HepG2 (cell line): ENCODE results near the gene GPC3. TPM values are rescaled to one million over a fixed set of nuclear protein-coding genes. Genes with fewer than 3 reads are reported as not detected.

Source experiments
- ATAC-seq: fragments of 200-7000 bp; cut with Tn5 transposase; 3 replicates; pipeline ENCODE4 v1.9.1; 2020; ENCODE audit warnings: mild to moderate bottlenecking, moderate library complexity
- BruUV-seq: library from RNA; stranded (reverse); fragments of 400-500 nt; replicated peaks from 2 replicates; lab custom pipeline; 2021; lab: Mats Ljungman, UMichigan
- CTCF ChIA-PET: fragments of 300-600 bp; formaldehyde crosslinking; extraction: SDS; loops from one replicate; lab custom pipeline; 2021; ENCODE audit warnings: low total read pairs, inconsistent platforms, low intra/inter-chr PET ratio; lab: Yijun Ruan, JAX
- POLR2A ChIA-PET: fragments of 350-600 bp; sonication (Branson Sonifier 250); formaldehyde crosslinking; loops from one replicate; lab custom pipeline; 2020; ENCODE audit warnings: antibody characterized with exemption, inconsistent platforms; lab: Yijun Ruan, JAX
- DNase-seq: peaks from one replicate; pipeline ENCODE4 v3.0.0-alpha.2; 2015; ENCODE audit warnings: low spot score
- FAIRE-seq: peaks from 3 replicates; lab custom pipeline; 2011; peaks lifted over from hg19 to GRCh38; lab: Jason Lieb, UNC
- H2AFZ ChIP-seq: one replicate; pipeline ENCODE4 v1.6.1; 2011; ENCODE audit warnings: low read length, inconsistent platforms
- H3K27ac ChIP-seq: fragments of 300-600 bp; 3 replicates; pipeline ENCODE4 v1.8.0; 2011; ENCODE audit warnings: mixed run types, mild to moderate bottlenecking, mixed read lengths, low read length, inconsistent platforms; ENCODE audit not compliant: insufficient read depth; ENCODE audit errors: extremely low read length
- H3K27me3 ChIP-seq, 2 experiments: fragments of 200-600 bp in 1 of 2; 2 replicates in 1 of 2; 3 replicates in 1 of 2; pipeline versions ENCODE4 v1.6.0 to v1.8.0; 2011; ENCODE audit warnings: low read length in 2 of 2, mild to moderate bottlenecking in 2 of 2, moderate library complexity in 2 of 2, inconsistent platforms in 1 of 2; ENCODE audit not compliant: insufficient read depth in 2 of 2, control insufficient read depth in 1 of 2
- H3K36me3 ChIP-seq, 2 experiments: fragments of 200-600 bp in 1 of 2; replicated peaks in 1 of 2; 2 replicates in 1 of 2; 3 replicates in 1 of 2; pipeline versions ENCODE4 v1.5.1 to v1.8.0; 2011; ENCODE audit warnings: low read length in 2 of 2, inconsistent platforms in 1 of 2; ENCODE audit not compliant: insufficient read depth in 2 of 2, control insufficient read depth in 1 of 2
- H3K4me1 ChIP-seq: 2 replicates; pipeline ENCODE4 v1.5.1; 2012; ENCODE audit warnings: low read length, inconsistent platforms; ENCODE audit not compliant: insufficient read depth
- H3K4me2 ChIP-seq: 2 replicates; pipeline ENCODE4 v1.6.0; 2011; ENCODE audit warnings: low read depth, low read length, inconsistent platforms
- H3K4me3 ChIP-seq, 3 experiments: fragments of 200-600 bp in 1 of 3; sonication (generic), shearing (Covaris generic) in 1 of 3; replicated peaks in 1 of 3; 2 replicates each; pipeline ENCODE4 v1.5.1; 2011 to 2016; ENCODE audit warnings: low read length in 3 of 3, inconsistent platforms in 2 of 3, low read depth in 2 of 3, mild to moderate bottlenecking in 2 of 3, control low read depth in 1 of 3, mixed read lengths in 1 of 3; ENCODE audit not compliant: insufficient read depth in 1 of 3
- H3K79me2 ChIP-seq: one replicate; pipeline ENCODE4 v1.6.1; 2011; ENCODE audit warnings: low read length, inconsistent platforms; ENCODE audit not compliant: insufficient read depth
- H3K9ac ChIP-seq: 2 replicates; pipeline ENCODE4 v1.6.0; 2011; ENCODE audit warnings: mild to moderate bottlenecking, low read depth, low read length, inconsistent platforms; ENCODE audit not compliant: insufficient read depth
- H3K9me3 ChIP-seq: 2 replicates; pipeline ENCODE4 v1.5.1; 2012; ENCODE audit warnings: mild to moderate bottlenecking, low read length
- H4K20me1 ChIP-seq: 2 replicates; pipeline ENCODE4 v1.6.0; 2011; ENCODE audit warnings: inconsistent platforms, mild to moderate bottlenecking, low read length, moderate library complexity; ENCODE audit not compliant: insufficient read depth
- CBFB ChIP-seq: sonication (generic); formaldehyde crosslinking; IDR thresholded peaks from 2 replicates; pipeline ENCODE4 v1.4.0; 2020; ENCODE audit warnings: missing genetic modification reagents
- EZH2 ChIP-seq: conservative IDR thresholded peaks from 2 replicates; pipeline ENCODE4 v1.6.1; 2012; ENCODE audit warnings: mild to moderate bottlenecking, low read depth, low read length, moderate library complexity
- GABPA ChIP-seq, 2 experiments: IDR thresholded peaks; 2 replicates each; pipeline ENCODE4 v1.6.1; 2011 to 2016; ENCODE audit warnings: low read depth in 2 of 2, low read length in 1 of 2, missing biosample characterization in 1 of 2, missing genetic modification characterization in 1 of 2
- GFI1 ChIP-seq: sonication (generic); formaldehyde crosslinking; IDR thresholded peaks from 2 replicates; pipeline ENCODE4 v1.5.0; 2020; ENCODE audit warnings: missing genetic modification reagents, mild to moderate bottlenecking, borderline replicate concordance
- GTF2F1 ChIP-seq: fragments of 150-350 bp; IDR thresholded peaks from 2 replicates; pipeline ENCODE4 v1.6.1; 2014; ENCODE audit warnings: low read length
- MTF1 ChIP-seq: sonication (generic); formaldehyde crosslinking; IDR thresholded peaks from 2 replicates; pipeline ENCODE4 v1.5.0; 2020; ENCODE audit warnings: missing genetic modification reagents
- MTF2 ChIP-seq: sonication (generic); formaldehyde crosslinking; IDR thresholded peaks from 2 replicates; pipeline ENCODE4 v1.5.0; 2020; ENCODE audit warnings: missing genetic modification reagents, borderline replicate concordance
- RBAK ChIP-seq: sonication (generic); formaldehyde crosslinking; IDR thresholded peaks from 2 replicates; pipeline ENCODE4 v1.5.1; 2020; ENCODE audit warnings: mild to moderate bottlenecking, missing genetic modification reagents
- SOX5 ChIP-seq: IDR thresholded peaks from 2 replicates; pipeline ENCODE4 v1.6.1; 2016; ENCODE audit warnings: borderline replicate concordance
- TCF12 ChIP-seq, 2 experiments: fragments of 450-650 bp in 1 of 2; sonication (generic) in 1 of 2; formaldehyde crosslinking in 1 of 2; IDR thresholded peaks; 2 replicates each; pipeline versions ENCODE4 v1.6.1 to v1.8.0; 2017 to 2022; ENCODE audit warnings: antibody characterized with exemption in 1 of 2, mild to moderate bottlenecking in 1 of 2, missing genetic modification reagents in 1 of 2, moderate library complexity in 1 of 2
- ZC3H13 ChIP-seq: sonication (generic); formaldehyde crosslinking; IDR thresholded peaks from 2 replicates; pipeline ENCODE4 v1.8.1; 2023; ENCODE audit warnings: mild to moderate bottlenecking, missing genetic modification reagents, moderate library complexity
- ZNF274 ChIP-seq: sonication (generic); formaldehyde crosslinking; IDR thresholded peaks from 2 replicates; pipeline ENCODE4 v1.5.1; 2020; ENCODE audit warnings: mild to moderate bottlenecking, missing genetic modification reagents
- ZNF670 ChIP-seq: sonication (generic); formaldehyde crosslinking; IDR thresholded peaks from 2 replicates; pipeline ENCODE4 v1.8.0; 2022; ENCODE audit warnings: mild to moderate bottlenecking, missing genetic modification reagents, borderline replicate concordance
- ZNF781 ChIP-seq: sonication (generic); formaldehyde crosslinking; IDR thresholded peaks from 2 replicates; pipeline ENCODE4 v1.5.1; 2020; ENCODE audit warnings: borderline replicate concordance, mild to moderate bottlenecking, missing genetic modification reagents; ENCODE audit errors: not compliant biosample characterization
- ZZZ3 ChIP-seq: sonication (generic); formaldehyde crosslinking; IDR thresholded peaks from 2 replicates; pipeline ENCODE4 v1.4.0; 2020; ENCODE audit warnings: missing genetic modification reagents, mild to moderate bottlenecking, borderline replicate concordance
- WGBS: methylation state at CpG from one replicate; pipeline ENCODE4 v1.1.6; 2017; ENCODE audit warnings: low lambda C conversion rate; 5-methylcytosine and 5-hydroxymethylcytosine counted together
- in situ Hi-C: cut with HindIII; loops from 2 replicates; pipeline ENCODE4 v1.10.0; 2017; ENCODE audit warnings: low pct_unique_long_range_greater_than_20kb; ENCODE audit not compliant: extremely low pct_ligation_motif_present
- intact Hi-C: fragments of 100-400 bp; cut with micrococcal nuclease; formaldehyde crosslinking; loops from one replicate; pipeline ENCODE4 v1.10.0; 2022; ENCODE audit not compliant: unreplicated experiment
- polyA plus RNA-seq, 8 experiments: library from polyadenylated mRNA; depleted of rRNA in 3 of 8; stranded (reverse) in 7 of 8; unstranded in 1 of 8; fragments of >200 nt; fragmentation: Illumina TruSeq in 4 of 8; extraction: Trizol in 4 of 8; gene quantifications; 2 replicates each; pipeline versions ENCODE4 v1.2.1 to v1.2.3, GENCODE V29; 2011 to 2016; ENCODE audit warnings: low read depth in 4 of 8, missing spikeins in 1 of 8, mixed read lengths in 1 of 8; ENCODE audit not compliant: insufficient read depth in 1 of 8
- total RNA-seq, 5 experiments: library from RNA; depleted of rRNA; stranded (reverse); fragments of >200 nt; fragmentation: Illumina TruSeq; extraction: Trizol; gene quantifications; 2 replicates each; pipeline ENCODE4 v1.2.3, GENCODE V29; 2016; ENCODE audit warnings: low read depth in 1 of 5
- TF ChIP-seq, protein P1 (sequence below): sonication (generic); formaldehyde crosslinking; IDR thresholded peaks from 2 replicates; pipeline ENCODE4 v1.4.0; 2020; ENCODE audit warnings: mild to moderate bottlenecking, missing genetic modification reagents

The GPC3 gene
- total and polyA plus RNA-seq, 2 of the 13 experiments (the other 11 are each of a cell fraction or from before 2014, with no cell fraction given): 1,799 to 3,263 TPM

DNA sequence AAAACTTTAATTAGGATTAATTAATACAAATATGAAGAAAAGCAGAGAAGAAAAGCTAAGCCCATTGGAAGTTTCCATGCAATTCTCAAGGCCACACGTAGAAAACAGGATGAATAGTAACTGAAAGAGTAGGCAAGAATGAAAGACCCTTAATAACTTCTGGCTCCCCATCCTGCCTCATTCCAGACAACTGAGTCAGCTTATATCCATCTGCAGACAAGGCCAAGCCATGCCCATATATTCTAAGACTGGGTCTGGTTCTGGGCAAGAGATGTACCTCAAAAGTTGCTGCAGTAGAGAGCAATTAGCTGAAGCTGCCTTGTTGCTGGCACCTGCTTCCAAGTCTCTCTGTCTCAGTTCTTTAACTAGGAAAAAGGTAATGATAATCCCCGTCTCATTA is 244.1 kb downstream of the GPC3 start:
- Histone ChIP-seq H3K36me3 (peaks cover 2 to 25% of the 10 kb centered on the region in 2 experiments), H3K9ac (no peak overlapping the region), H3K4me1 (peaks cover 28% of the 10 kb centered on the region; the same call in 1 of the 2 replicates), H3K79me2 (peaks cover 77% of the 10 kb centered on the region), H3K9me3 (no peaks in the 10 kb centered on the region), H3K27ac (no peak overlapping the region), H3K27me3 (no peaks in the 10 kb centered on the region), H3K4me2 (no peak overlapping the region), H2AFZ (no peak overlapping the region), H4K20me1 (peaks cover 85% of the 10 kb centered on the region), H3K4me3 (no peak overlapping the region)
- DNase-seq (no peak), ATAC-seq (peak; percentile 28), FAIRE-seq (no peak)
- 91% methylated on average over 2 of the region's 2 CpGs for WGBS
- in situ Hi-C loops (no loop called here), intact Hi-C loops (no loop called here)
- ChIA-PET POLR2A (no interaction called here), CTCF (no interaction called here)
- TF ChIP-seq, protein P1, sequence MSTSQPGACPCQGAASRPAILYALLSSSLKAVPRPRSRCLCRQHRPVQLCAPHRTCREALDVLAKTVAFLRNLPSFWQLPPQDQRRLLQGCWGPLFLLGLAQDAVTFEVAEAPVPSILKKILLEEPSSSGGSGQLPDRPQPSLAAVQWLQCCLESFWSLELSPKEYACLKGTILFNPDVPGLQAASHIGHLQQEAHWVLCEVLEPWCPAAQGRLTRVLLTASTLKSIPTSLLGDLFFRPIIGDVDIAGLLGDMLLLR (CRISPR knock-in tag): no peak
- TF ChIP-seq MTF1 (CRISPR knock-in tag): no peak
- no peak for TF ChIP-seq ZC3H13 (CRISPR knock-in tag)
- TF ChIP-seq ZZZ3 (CRISPR knock-in tag): no peak
- no peak for TF ChIP-seq SOX5 (CRISPR knock-in tag)
- no peak for TF ChIP-seq ZNF274 (CRISPR knock-in tag)
- TF ChIP-seq CBFB (CRISPR knock-in tag): no peak
- TF ChIP-seq GABPA (IDR thresholded peaks at IDR 0.05; ENCODE audit: low read depth, low read length): no peak
- TF ChIP-seq GABPA (CRISPR knock-in tag; IDR thresholded peaks at IDR 0.05; ENCODE audit: low read depth): no peak
- no peak for TF ChIP-seq ZNF781 (CRISPR knock-in tag)
- no peak for TF ChIP-seq MTF2 (CRISPR knock-in tag)
- no peak for TF ChIP-seq ZNF670
- TF ChIP-seq RBAK (CRISPR knock-in tag): no peak
- no peak for TF ChIP-seq EZH2
- no peak for TF ChIP-seq TCF12 (IDR thresholded peaks at IDR 0.05)
- TF ChIP-seq TCF12 (CRISPR knock-in tag; IDR thresholded peaks at IDR 0.05): no peak
- no peak for TF ChIP-seq GTF2F1
- no peak for TF ChIP-seq GFI1
- no TSS peak for BruUV-seq
